Mucosa of descending colon (tissue), 3 donors: ENCODE measurements around the gene PARVB. TPM values are rescaled to one million over a fixed set of nuclear protein-coding genes. Genes with fewer than 3 reads are reported as not detected.
"Not testable (repeated sequence)": the region's sequence is repeated elsewhere in the genome, so short reads cannot be mapped to it uniquely, and the experiment has no call there.

ENCODE experiments used
- ATAC-seq: fragments of 200-7000 bp; cut with Tn5 transposase; one replicate; pipeline ENCODE4 v1.9.1; 2020; ENCODE audit warnings: mild to moderate bottlenecking, moderate library complexity
- DNase-seq, 3 donors: peaks; one replicate each; pipeline ENCODE4 v3.0.0-alpha.2; 2020
- H3K36me3 ChIP-seq: fragments of 200-600 bp; one replicate; pipeline ENCODE4 v1.8.0; 2021; ENCODE audit warnings: low read depth, mild to moderate bottlenecking
- H3K4me1 ChIP-seq: fragments of 200-600 bp; one replicate; pipeline ENCODE4 v1.8.0; 2021; ENCODE audit warnings: low read depth, mild to moderate bottlenecking
- H3K4me3 ChIP-seq: fragments of 200-600 bp; one replicate; pipeline ENCODE4 v1.8.0; 2021; ENCODE audit warnings: mild to moderate bottlenecking
- H3K9me3 ChIP-seq: fragments of 200-600 bp; one replicate; pipeline ENCODE4 v1.8.0; 2021; ENCODE audit warnings: mild to moderate bottlenecking
- intact Hi-C, 2 donors: fragments of 100-400 bp; cut with DNase I in 1 of 2; cut with micrococcal nuclease in 1 of 2; formaldehyde crosslinking; loops; one replicate each; pipeline versions ENCODE4 v1.11.0 to v1.11.1; 2022; cut with DNase I, micrococcal nuclease
- total RNA-seq, 3 donors: library from RNA; stranded (reverse); fragmentation: NEBNext Ultra II Directional in 2 of 3; extraction: Animal tissue kit (Norgen Biotek cat#: 25700) in 2 of 3; gene quantifications; one replicate each; pipeline versions ENCODE4 v1.2.1 to v1.2.4, GENCODE V29; 2021 to 2023
- TF ChIP-seq, protein P1 (sequence below): fragments of 200-600 bp; IDR thresholded peaks from one replicate; pipeline ENCODE4 v1.8.0; 2022; ENCODE audit warnings: antibody characterized with exemption, mild to moderate bottlenecking
- donor health status: DM: no; HTN: no; CAD: no; lungs with moderate emphysema.
- donor health status: DM: no; HTN: no; CAD: no.
- donor health status: DM: no; HTN: yes; CAD: no.

PARVB gene
- total RNA-seq, 3 donors from 2014 or later, result 5.2 to 35.7 (median 14.9) TPM

DNA sequence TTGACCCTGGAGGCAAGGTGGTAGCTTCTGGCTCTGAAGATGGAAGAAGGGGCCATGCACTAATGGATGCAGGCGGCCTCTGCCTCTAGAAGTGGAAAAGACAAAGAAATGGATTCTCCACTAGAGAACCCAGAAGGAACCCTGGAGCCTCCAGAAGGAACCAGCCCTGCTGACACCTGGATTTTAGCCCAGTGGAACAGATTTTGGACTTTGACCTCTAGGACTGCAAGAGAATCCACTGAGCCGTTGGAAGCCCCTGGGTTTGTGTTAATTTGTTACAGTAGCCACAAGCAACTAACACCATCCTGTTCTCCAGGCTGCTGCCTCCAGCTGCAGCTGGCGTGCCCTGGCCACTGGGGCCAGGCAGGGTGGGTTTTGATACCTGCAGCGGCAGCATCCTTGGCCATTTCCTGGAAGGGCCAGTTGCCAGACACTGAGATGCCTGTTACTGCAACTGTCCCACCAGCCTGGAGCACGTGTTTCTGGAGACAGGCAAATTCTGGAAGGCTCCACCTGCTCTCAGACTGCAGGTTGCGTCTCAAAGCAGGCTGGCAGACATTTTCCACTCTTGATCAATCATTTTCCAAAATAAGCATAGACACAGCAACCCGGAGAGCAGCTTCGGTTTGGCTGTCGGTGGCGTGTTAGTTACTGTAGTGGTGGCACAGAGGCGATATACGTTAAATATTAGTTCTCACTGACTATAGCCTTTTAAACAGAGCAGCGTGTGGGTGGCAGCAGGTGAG, 79.8 kb downstream of the PARVB start:
- Histone ChIP-seq H3K4me1 (no peaks in the 10 kb centered on the region), H3K9me3 (no peaks in the 10 kb centered on the region)
- ATAC-seq, result no peak

DNA sequence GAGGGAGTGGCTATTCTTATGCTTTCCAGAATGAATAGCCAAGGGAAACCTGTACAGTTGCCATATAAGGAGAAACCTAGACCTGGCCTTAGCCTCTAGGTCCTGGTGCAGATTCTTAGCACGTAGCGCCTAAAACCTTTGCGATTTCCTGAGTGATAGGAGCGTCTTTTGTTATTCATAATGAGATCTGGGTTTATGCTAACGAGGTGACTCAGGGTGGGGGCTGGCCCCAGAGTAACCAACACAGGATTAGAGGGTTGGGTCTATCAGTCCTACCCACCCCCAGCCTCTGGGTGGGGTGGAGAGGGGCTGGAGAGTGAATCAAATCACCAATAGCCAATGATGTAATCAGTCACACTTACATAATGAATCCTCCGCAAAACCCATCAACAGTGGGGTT, 83.2 kb downstream of the PARVB start:
- ATAC-seq (no peak), DNase-seq (no peak)
- Histone ChIP-seq H3K4me1 (no peaks in the 10 kb centered on the region), H3K9me3 (no peaks in the 10 kb centered on the region), H3K36me3 (no peaks in the 10 kb centered on the region), H3K4me3 (no peak overlapping the region)
- intact Hi-C loops, result no loop called here
- TF ChIP-seq, protein P1, sequence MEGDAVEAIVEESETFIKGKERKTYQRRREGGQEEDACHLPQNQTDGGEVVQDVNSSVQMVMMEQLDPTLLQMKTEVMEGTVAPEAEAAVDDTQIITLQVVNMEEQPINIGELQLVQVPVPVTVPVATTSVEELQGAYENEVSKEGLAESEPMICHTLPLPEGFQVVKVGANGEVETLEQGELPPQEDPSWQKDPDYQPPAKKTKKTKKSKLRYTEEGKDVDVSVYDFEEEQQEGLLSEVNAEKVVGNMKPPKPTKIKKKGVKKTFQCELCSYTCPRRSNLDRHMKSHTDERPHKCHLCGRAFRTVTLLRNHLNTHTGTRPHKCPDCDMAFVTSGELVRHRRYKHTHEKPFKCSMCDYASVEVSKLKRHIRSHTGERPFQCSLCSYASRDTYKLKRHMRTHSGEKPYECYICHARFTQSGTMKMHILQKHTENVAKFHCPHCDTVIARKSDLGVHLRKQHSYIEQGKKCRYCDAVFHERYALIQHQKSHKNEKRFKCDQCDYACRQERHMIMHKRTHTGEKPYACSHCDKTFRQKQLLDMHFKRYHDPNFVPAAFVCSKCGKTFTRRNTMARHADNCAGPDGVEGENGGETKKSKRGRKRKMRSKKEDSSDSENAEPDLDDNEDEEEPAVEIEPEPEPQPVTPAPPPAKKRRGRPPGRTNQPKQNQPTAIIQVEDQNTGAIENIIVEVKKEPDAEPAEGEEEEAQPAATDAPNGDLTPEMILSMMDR, result no peak

More for the DNA sequence above, 79.8 kb downstream of the PARVB start:
- no peak overlapping the region for H3K4me3 ChIP-seq
- DNase-seq, result no peak
- intact Hi-C loops, result no loop called here
- TF ChIP-seq, protein P1, result no peak
- H3K36me3 ChIP-seq, result no peaks in the 10 kb centered on the region

DNA sequence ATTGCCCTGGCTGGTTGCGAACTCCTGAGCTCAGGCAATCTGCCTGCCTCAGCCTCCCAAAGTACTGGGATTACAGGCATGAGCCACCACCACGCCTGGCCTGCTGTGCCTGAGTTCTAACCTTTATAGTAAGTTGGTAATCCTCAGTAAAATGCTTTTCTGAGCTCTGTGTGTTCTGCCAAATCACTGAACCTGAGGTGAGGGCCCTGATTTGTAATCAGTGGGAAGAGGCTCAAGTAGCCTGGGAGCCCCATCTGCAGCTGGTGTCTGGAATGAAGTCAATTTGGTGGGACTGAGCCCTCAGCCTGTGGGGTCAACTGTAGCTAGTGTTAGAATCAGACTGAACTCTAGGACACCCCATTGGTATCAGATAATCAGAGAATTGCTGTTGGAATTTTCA, 84.0 kb downstream of the PARVB start:
- Histone ChIP-seq H3K36me3 (no peaks in the 10 kb centered on the region), H3K9me3 (no peaks in the 10 kb centered on the region), H3K4me1 (no peaks in the 10 kb centered on the region), H3K4me3 (no peak overlapping the region)
- DNase-seq, result no peak
- TF ChIP-seq, protein P1, result no peak
- intact Hi-C loops, result no loop called here
- no peak for ATAC-seq

DNA sequence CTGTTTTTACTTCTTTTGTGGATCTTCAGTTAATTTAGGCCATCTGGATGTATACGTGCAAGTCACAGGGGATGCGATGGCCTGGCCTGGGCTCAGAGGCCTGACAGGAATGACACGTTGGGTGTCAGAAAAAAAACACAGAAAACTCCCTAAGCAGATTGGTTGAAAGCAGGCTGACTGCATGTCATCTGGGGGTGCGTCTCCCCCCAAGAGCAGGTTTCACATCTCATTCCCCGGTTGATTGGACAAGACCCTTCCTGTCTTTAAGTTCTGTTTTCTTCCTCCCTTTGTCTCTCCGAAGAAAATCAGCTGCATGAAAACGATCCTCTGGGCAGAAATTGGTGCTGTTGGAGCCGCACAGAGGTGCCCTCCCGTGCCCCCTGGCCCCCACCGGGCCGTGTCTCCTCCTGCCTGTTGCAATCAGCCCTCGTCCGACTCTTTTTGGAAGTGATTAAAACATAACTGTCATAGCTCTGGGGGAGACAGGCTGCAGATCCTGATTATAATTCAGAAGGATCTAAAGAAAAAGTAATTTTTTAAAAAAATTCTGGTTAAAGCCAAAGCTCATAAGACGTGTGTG, 84.8 kb downstream of the PARVB start:
- Histone ChIP-seq H3K4me1 (no peaks in the 10 kb centered on the region), H3K9me3 (no peaks in the 10 kb centered on the region), H3K4me3 (no peak overlapping the region), H3K36me3 (no peaks in the 10 kb centered on the region)
- DNase-seq (no peak), ATAC-seq (no peak)
- intact Hi-C loops, result no loop called here
- TF ChIP-seq, protein P1, result no peak

DNA sequence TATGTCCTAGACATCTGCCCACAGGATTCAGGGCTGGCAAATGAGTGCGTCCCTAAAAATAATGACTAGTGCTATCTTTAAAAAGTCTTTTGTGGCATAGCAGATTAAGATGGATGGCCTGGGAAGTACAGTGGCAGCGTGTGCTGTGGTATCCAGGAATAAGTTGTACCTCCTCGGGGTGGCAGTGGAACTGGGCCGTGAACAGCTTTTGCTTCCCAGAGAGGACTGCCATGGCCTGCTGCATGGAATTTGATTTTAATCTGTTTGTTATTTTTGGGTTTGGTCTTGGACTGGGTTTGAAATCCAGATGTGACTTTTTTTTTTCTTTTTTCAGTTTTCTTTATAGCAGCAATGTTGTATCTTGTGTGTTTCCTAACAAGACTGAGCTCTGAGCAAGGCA, 85.3 kb downstream of the PARVB start:
- Histone ChIP-seq H3K4me1 (no peaks in the 10 kb centered on the region), H3K4me3 (no peak overlapping the region), H3K36me3 (no peaks in the 10 kb centered on the region), H3K9me3 (no peaks in the 10 kb centered on the region)
- TF ChIP-seq, protein P1, result no peak
- intact Hi-C loops, result no loop called here
- DNase-seq, result no peak
- no peak for ATAC-seq

DNA sequence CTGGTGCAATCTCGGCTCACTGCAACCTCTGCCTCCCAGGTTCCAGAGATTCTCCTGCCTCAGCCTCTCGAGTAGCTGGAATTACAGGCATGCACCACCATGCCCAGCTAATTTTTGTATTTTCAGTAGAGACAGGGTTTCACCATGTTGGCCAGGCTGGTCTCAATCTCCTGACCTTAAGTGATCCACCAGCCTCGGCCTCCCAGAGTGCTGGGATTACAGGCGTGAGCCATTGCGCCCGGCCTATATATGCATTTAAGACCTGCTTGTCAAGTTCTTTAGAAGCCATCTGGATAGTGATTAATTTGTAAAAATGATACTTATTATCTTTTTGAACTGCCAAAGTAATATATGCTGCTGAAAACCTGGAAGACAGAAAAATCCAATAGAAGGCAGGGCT, 86.6 kb downstream of the PARVB start:
- H3K9me3 ChIP-seq, H3K36me3 ChIP-seq, H3K4me1 ChIP-seq, DNase-seq, ATAC-seq, intact Hi-C loops, H3K4me3 ChIP-seq: not testable (repeated sequence)
